GM12878 (cell line): ENCODE data around the gene SFI1. TPM values are rescaled to one million over a fixed set of nuclear protein-coding genes. Genes with fewer than 3 reads are reported as not detected.

Experiments used
- ATAC-seq: fragments of 200-7000 bp; cut with Tn5 transposase; 3 replicates; pipeline ENCODE4 v1.9.1; 2020; ENCODE audit warnings: mild to moderate bottlenecking, moderate library complexity
- BruUV-seq: library from RNA; stranded (reverse); fragments of 400-500 nt; replicated peaks from 2 replicates; lab custom pipeline; 2021; lab: Mats Ljungman, UMichigan
- CTCF ChIA-PET: fragments of 300-600 bp; sonication (Branson Sonifier 250); formaldehyde crosslinking; extraction: SDS; loops from one replicate; lab custom pipeline; 2021; ENCODE audit warnings: inconsistent platforms; lab: Yijun Ruan, JAX
- POLR2A ChIA-PET: fragments of 350-600 bp; formaldehyde crosslinking; extraction: SDS; loops from one replicate; lab custom pipeline; 2021; ENCODE audit warnings: inconsistent platforms; lab: Charles Lee
- RAD21 ChIA-PET: fragments of 300-600 bp; sonication (Branson Sonifier 250); formaldehyde crosslinking; loops from one replicate; lab custom pipeline; 2023; ENCODE audit warnings: antibody characterized with exemption; ENCODE audit not compliant: unreplicated experiment; lab: Charles Lee
- SMC1A ChIA-PET: fragments of 300-600 bp; sonication (Branson Sonifier 250); formaldehyde crosslinking; loops from one replicate; lab custom pipeline; 2023; ENCODE audit not compliant: unreplicated experiment, uncharacterized antibody; lab: Charles Lee
- DNase-seq: peaks from one replicate; pipeline ENCODE4 v3.0.0-alpha.2; 2011; ENCODE audit warnings: low read depth, low spot score
- FAIRE-seq: peaks from 3 replicates; lab custom pipeline; 2011; peaks lifted over from hg19 to GRCh38; lab: Jason Lieb, UNC
- H2AFZ ChIP-seq: 2 replicates; pipeline ENCODE4 v1.6.0; 2011; ENCODE audit warnings: low read depth, low read length, control low read depth; ENCODE audit not compliant: control insufficient read depth
- H3K27ac ChIP-seq: 2 replicates; pipeline ENCODE4 v1.5.1; 2011; ENCODE audit warnings: control low read depth; ENCODE audit not compliant: control insufficient read depth, insufficient read depth
- H3K27me3 ChIP-seq, 2 experiments: replicated peaks in 1 of 2; 2 replicates each; pipeline versions ENCODE4 v1.6.0 to v1.6.1; 2011; ENCODE audit warnings: low read length in 1 of 2; ENCODE audit not compliant: control insufficient read depth in 2 of 2, insufficient read depth in 2 of 2
- H3K36me3 ChIP-seq, 2 experiments: 2 replicates each; pipeline ENCODE4 v1.5.1; 2011; ENCODE audit warnings: low read length in 1 of 2; ENCODE audit not compliant: control insufficient read depth in 2 of 2, insufficient read depth in 2 of 2
- H3K4me1 ChIP-seq: 2 replicates; pipeline ENCODE4 v1.6.1; 2011; ENCODE audit warnings: mild to moderate bottlenecking, low read length, moderate library complexity, mixed read lengths; ENCODE audit not compliant: control insufficient read depth, insufficient read depth
- H3K4me2 ChIP-seq: 2 replicates; pipeline ENCODE4 v1.6.0; 2011; ENCODE audit warnings: control low read depth; ENCODE audit not compliant: control insufficient read depth, insufficient read depth
- H3K4me3 ChIP-seq: fragments of 200-600 bp; sonication (generic); 2 replicates; pipeline ENCODE4 v1.5.1; 2016
- H3K79me2 ChIP-seq: 2 replicates; pipeline ENCODE4 v1.6.0; 2011; ENCODE audit warnings: low read length; ENCODE audit not compliant: control insufficient read depth, insufficient read depth
- H3K9ac ChIP-seq: 2 replicates; pipeline ENCODE4 v1.8.0; 2011; ENCODE audit warnings: low read length, control low read depth, mixed read lengths; ENCODE audit not compliant: control insufficient read depth, insufficient read depth
- H3K9me3 ChIP-seq: replicated peaks from 3 replicates; pipeline ENCODE4 v1.5.1; 2011; ENCODE audit warnings: mild to moderate bottlenecking, low read length; ENCODE audit not compliant: control insufficient read depth, insufficient read depth
- H4K20me1 ChIP-seq: 2 replicates; pipeline ENCODE4 v1.6.0; 2011; ENCODE audit not compliant: control insufficient read depth, insufficient read depth
- ASH2L ChIP-seq: fragments of 300-600, 200-600 bp; sonication (generic); IDR thresholded peaks from 2 replicates; pipeline ENCODE4 v1.6.1; 2017; ENCODE audit warnings: low read depth, mild to moderate bottlenecking, borderline replicate concordance
- CBFB ChIP-seq: IDR thresholded peaks from 2 replicates; pipeline ENCODE4 v1.6.1; 2016; ENCODE audit warnings: antibody characterized with exemption, low read depth
- CBX5 ChIP-seq: sonication (generic); IDR thresholded peaks from 2 replicates; pipeline ENCODE4 v1.6.1; 2016; ENCODE audit warnings: low read depth, moderate library complexity, mild to moderate bottlenecking, inconsistent platforms
- CREB1 ChIP-seq: IDR thresholded peaks from 2 replicates; pipeline ENCODE4 v1.6.1; 2012; ENCODE audit warnings: low read depth, mild to moderate bottlenecking, inconsistent platforms
- EED ChIP-seq: sonication (generic); IDR thresholded peaks from 2 replicates; pipeline ENCODE4 v1.6.1; 2016; ENCODE audit warnings: antibody characterized with exemption, low read depth
- GABPA ChIP-seq: IDR thresholded peaks from 2 replicates; pipeline ENCODE4 v1.6.1; 2014; ENCODE audit warnings: antibody characterized with exemption, low read depth, mild to moderate bottlenecking, inconsistent platforms
- IRF4 ChIP-seq: IDR thresholded peaks from 2 replicates; pipeline ENCODE4 v1.6.1; 2011; ENCODE audit warnings: low read depth, low read length
- NFXL1 ChIP-seq: fragments of 450-650 bp; IDR thresholded peaks from 2 replicates; pipeline ENCODE4 v1.6.1; 2017; ENCODE audit warnings: antibody characterized with exemption, mild to moderate bottlenecking, borderline replicate concordance
- NR2F1 ChIP-seq: fragments of 450-650 bp; conservative IDR thresholded peaks from 2 replicates; pipeline ENCODE4 v1.6.1; 2017; ENCODE audit warnings: mild to moderate bottlenecking
- POLR2A ChIP-seq: IDR thresholded peaks from 2 replicates; pipeline ENCODE4 v1.6.1; 2011; ENCODE audit warnings: low read depth, mild to moderate bottlenecking, low read length
- RUNX3 ChIP-seq: IDR thresholded peaks from 2 replicates; pipeline ENCODE4 v1.6.1; 2012; ENCODE audit warnings: low read length, inconsistent platforms
- SPI1 ChIP-seq: IDR thresholded peaks from 2 replicates; pipeline ENCODE4 v1.6.1; 2011; ENCODE audit warnings: low read depth, mild to moderate bottlenecking, low read length, moderate library complexity, borderline replicate concordance; ENCODE audit not compliant: insufficient read depth
- SREBF2 ChIP-seq: IDR thresholded peaks from 2 replicates; pipeline ENCODE4 v1.6.1; 2012; ENCODE audit warnings: mild to moderate bottlenecking, low read length
- STAT3 ChIP-seq: IDR thresholded peaks from 2 replicates; pipeline ENCODE4 v1.6.1; 2011; ENCODE audit warnings: low read depth, low read length, improper control_type of control experiment
- TCF3 ChIP-seq: IDR thresholded peaks from 2 replicates; pipeline ENCODE4 v1.6.1; 2012; ENCODE audit warnings: low read depth, mild to moderate bottlenecking, low read length, borderline replicate concordance; ENCODE audit not compliant: insufficient read depth
- ZNF622 ChIP-seq: fragments of 450-650 bp; IDR thresholded peaks from 2 replicates; pipeline ENCODE4 v1.6.1; 2017; ENCODE audit warnings: mild to moderate bottlenecking, inconsistent platforms
- WGBS: methylation state at CpG from one replicate; pipeline ENCODE4 v1.1.6; 2016; ENCODE audit warnings: low lambda C conversion rate; ENCODE audit not compliant: insufficient replicate concordance, insufficient coverage; ENCODE audit errors: missing lambda C conversion rate; 5-methylcytosine and 5-hydroxymethylcytosine counted together
- in situ Hi-C: fragments of 300-500 bp; cut with MboI; formaldehyde crosslinking; loops from 9 replicates; pipeline ENCODE4 v1.14.3; 2018; ENCODE audit warnings: mixed read lengths
- intact Hi-C: fragments of 100-400 bp; cut with micrococcal nuclease; formaldehyde crosslinking; loops from one replicate; pipeline ENCODE4 v1.14.2; 2022; ENCODE audit not compliant: unreplicated experiment
- polyA plus RNA-seq, 11 experiments: library from polyadenylated mRNA; depleted of rRNA in 4 of 11; unstranded in 6 of 11; stranded (reverse) in 5 of 11; fragments of >200 nt; fragmentation: Nextera tagmentation in 4 of 11; fragmentation: Illumina TruSeq in 1 of 11; extraction: Ambion mirVana in 4 of 11; extraction: Trizol in 1 of 11; gene quantifications; 1 replicate in 1 of 11; 2 replicates in 10 of 11; pipeline versions ENCODE4 v1.2.1 to v1.2.3, GENCODE V29; 2011 to 2016; ENCODE audit warnings: inconsistent platforms in 2 of 11, missing spikeins in 2 of 11, low read depth in 1 of 11
- total RNA-seq, 4 experiments: library from RNA; depleted of rRNA in 3 of 4; stranded (reverse); fragments of >200 nt in 3 of 4; fragmentation: Illumina TruSeq in 1 of 4; extraction: Trizol in 1 of 4; gene quantifications; 2 replicates each; pipeline versions ENCODE4 v1.2.1 to v1.2.3, GENCODE V29; 2013 to 2021

Gene SFI1
- total and polyA plus RNA-seq, 10 of the 15 experiments (the other 5 are each of a cell fraction or from before 2014, with no cell fraction given) = 6.3 to 70.1 (median 30.4) TPM

GRCh38 chr22:31448382-31448781, 48.0 kb upstream of the SFI1 start:
- H3K9me3 ChIP-seq = no peaks in the 10 kb centered on the region
- ChIA-PET RAD21 (no interaction called here), POLR2A (interaction anchor here (0.5 to 1.5 kb wide), 2 partner anchors 43 to 313 kb away, joined by 3 read pairs; no protein-coding TSS in a partner anchor), SMC1A (interaction anchor here (0.6 to 1.3 kb wide), 4 partner anchors 8 to 19 kb away, joined by 3 read pairs; no protein-coding TSS in a partner anchor), CTCF (interaction anchor here (1.0 to 2.1 kb wide), 4 partner anchors 10 to 185 kb away, joined by 3 to 4 read pairs (median 4); no protein-coding TSS in a partner anchor)
- H2AFZ ChIP-seq = no peak overlapping the region
- ATAC-seq (no peak), FAIRE-seq (no peak), DNase-seq (no peak)
- BruUV-seq = no TSS peak
- no peaks in the 10 kb centered on the region for H3K79me2 ChIP-seq
- no peaks in the 10 kb centered on the region for H4K20me1 ChIP-seq
- no peak overlapping the region for H3K9ac ChIP-seq
- peaks cover 9 to 39% of the 10 kb centered on the region in 2 experiments for H3K36me3 ChIP-seq
- H3K27me3 ChIP-seq = no peaks in the 10 kb centered on the region
- peaks cover 6% of the 10 kb centered on the region for H3K4me1 ChIP-seq
- H3K4me2 ChIP-seq = no peak overlapping the region
- WGBS = 100% methylated on average over 2 of the region's 2 CpGs
- TF ChIP-seq EED (no peak), IRF4 (no peak), ASH2L (no peak), POLR2A (no peak), ZNF622 (no peak), TCF3 (no peak), CREB1 (no peak)
- no peak overlapping the region for H3K4me3 ChIP-seq
- H3K27ac ChIP-seq = no peak overlapping the region
- intact Hi-C loops (no loop called here), in situ Hi-C loops (no loop called here)

- H4K20me1 ChIP-seq = no peaks in the 10 kb centered on the region
- TF ChIP-seq CBFB = no peak
- no peak for TF ChIP-seq CBX5
- TF ChIP-seq GABPA = no peak
- no peak for TF ChIP-seq STAT3
- TF ChIP-seq RUNX3 = no peak
- no peak for TF ChIP-seq NR2F1
- TF ChIP-seq NFXL1 = no peak
- TF ChIP-seq ASH2L = no peak
- TF ChIP-seq SREBF2 = no peak
- no peak for TF ChIP-seq SPI1
- FAIRE-seq (no peak), DNase-seq (no peak), ATAC-seq (no peak)
- no peak overlapping the region for H3K4me2 ChIP-seq
- no peak overlapping the region for H2AFZ ChIP-seq
- ChIA-PET POLR2A (no interaction called here), CTCF (interaction anchor here (1.1 kb wide), 1 partner anchor 107 kb away, joined by 3 read pairs; no protein-coding TSS in a partner anchor), SMC1A (no interaction called here), RAD21 (no interaction called here)
- H3K4me1 ChIP-seq = peaks cover 6% of the 10 kb centered on the region
- in situ Hi-C loops = no loop called here
- peaks cover 12 to 38% of the 10 kb centered on the region in 2 experiments for H3K36me3 ChIP-seq
- H3K9ac ChIP-seq = no peak overlapping the region
- H3K27me3 ChIP-seq = no peaks in the 10 kb centered on the region
- 0 out of 2 replicates have a peak overlapping the region, but pooled peaks have one; percentile 28 for H3K27ac ChIP-seq
- 63% methylated on average over 2 of the region's 4 CpGs for WGBS
- intact Hi-C loops = no loop called here
- H3K4me3 ChIP-seq = no peak overlapping the region
- no TSS peak for BruUV-seq
- no peaks in the 10 kb centered on the region for H3K9me3 ChIP-seq
- no peaks in the 10 kb centered on the region for H3K79me2 ChIP-seq
Observed at GRCh38 chr22:31449506-31449905, 46.8 kb upstream of the SFI1 start.
